Measurements from ENCODE around the gene MUC5B. TPM values are rescaled to one million over a fixed set of nuclear protein-coding genes. Genes with fewer than 3 reads are reported as not detected.

Gene MUC5B
- total and polyA plus RNA-seq, 2 of the 13 experiments (the other 11 are each of a cell fraction or from before 2014, with no cell fraction given), result 0.01 TPM; not detected in 1

GRCh38 chr11:1219834-1220815, 2.7 kb upstream of the MUC5B start (continued):
- 0 out of 2 replicates have a peak, but pooled peaks have one; percentile 53 for TF ChIP-seq NFAT5 (CRISPR knock-in tag; IDR thresholded peaks at IDR 0.05)
- TF ChIP-seq ARHGAP35 (CRISPR knock-in tag; IDR thresholded peaks at IDR 0.05; ENCODE audit: borderline replicate concordance), result no peak; the same call in 1 of the 2 replicates
- no peak for TF ChIP-seq ZC3H4 (CRISPR knock-in tag; IDR thresholded peaks at IDR 0.05; ENCODE audit: borderline replicate concordance)
- TF ChIP-seq STAT6 (CRISPR knock-in tag; IDR thresholded peaks at IDR 0.05; ENCODE audit: borderline replicate concordance), result no peak
- peak; percentile 80 for TF ChIP-seq GABPB1 (CRISPR knock-in tag; IDR thresholded peaks at IDR 0.05)
- TF ChIP-seq ZNF367 (CRISPR knock-in tag; IDR thresholded peaks at IDR 0.05; ENCODE audit: borderline replicate concordance), result no peak
- no peak for TF ChIP-seq NFE2L1 (CRISPR knock-in tag; IDR thresholded peaks at IDR 0.05; ENCODE audit: borderline replicate concordance)
- peak; percentile 21; the same call in 1 of the 2 replicates for TF ChIP-seq ZNF792 (CRISPR knock-in tag; IDR thresholded peaks at IDR 0.05)
- peak; percentile 47; the same call in 1 of the 2 replicates for TF ChIP-seq GMEB1 (CRISPR knock-in tag; IDR thresholded peaks at IDR 0.05; ENCODE audit: borderline replicate concordance)
- peak; percentile 56 for TF ChIP-seq ZNF263 (CRISPR knock-in tag; IDR thresholded peaks at IDR 0.05)
- no peak for TF ChIP-seq KDM5A (IDR thresholded peaks at IDR 0.05; ENCODE audit: borderline replicate concordance, low read length)
- TF ChIP-seq ZBTB39 (CRISPR knock-in tag; IDR thresholded peaks at IDR 0.05), result 0 out of 2 replicates have a peak, but pooled peaks have one; percentile 33
- no peak for TF ChIP-seq ZNF577 (CRISPR knock-in tag; IDR thresholded peaks at IDR 0.05; ENCODE audit: borderline replicate concordance, low read depth)
- no peak for TF ChIP-seq SIN3A (IDR thresholded peaks at IDR 0.05; ENCODE audit: borderline replicate concordance, low read depth, low read length)
- TF ChIP-seq ZNF841 (CRISPR knock-in tag; IDR thresholded peaks at IDR 0.05; ENCODE audit: borderline replicate concordance), result no peak

Measured in HepG2 (cell line).